Esophagus mucosa (tissue), 1 donor: ENCODE measurements around the gene RHCE. TPM values are rescaled to one million over a fixed set of nuclear protein-coding genes. Genes with fewer than 3 reads are reported as not detected.
A peak's percentile ranks its signal among the peaks of the same experiment; 100 is the strongest.
"Not testable (repeated sequence)": the region's sequence is repeated elsewhere in the genome, so short reads cannot be mapped to it uniquely, and the experiment has no call there.

Experiments
- ATAC-seq: fragments of 200-7000 bp; cut with Tn5 transposase; one replicate; pipeline ENCODE4 v1.9.1; 2020
- total RNA-seq: library from RNA; stranded (reverse); gene quantifications from one replicate; pipeline ENCODE4 v1.2.4, GENCODE V29; 2023
- donor health status: DM: yes; HTN: yes; CAD: no.

RHCE gene
- total RNA-seq, 1 donor from 2014 or later: 0.76 TPM

- no peak for ATAC-seq
Observed at GRCh38 chr1:25432749-25433388, 12.2 kb upstream of the RHCE start.

GRCh38 chr1:25431955-25432719, 11.5 kb upstream of the RHCE start:
- ATAC-seq: no peak

- peak; percentile 17 for ATAC-seq
Observed at GRCh38 chr1:25430967-25431881, 10.6 kb upstream of the RHCE start.

- peak; percentile 92 for ATAC-seq
Observed at GRCh38 chr1:25430073-25430966, 9.7 kb upstream of the RHCE start, which contains the start of gene MACO1. Gene MACO1, plus strand, starts transcription at chr1:25430897. Its CDS starts 202 bp downstream, at chr1:25431099.

- ATAC-seq: no peak
Observed at GRCh38 chr1:25428475-25429166, 8.0 kb upstream of the RHCE start.

GRCh38 chr1:25427696-25428095, 7.1 kb upstream of the RHCE start:
- ATAC-seq: no peak

- peak; percentile 78 for ATAC-seq
Observed at GRCh38 chr1:25425098-25426085, 4.8 kb upstream of the RHCE start.

GRCh38 chr1:25423206-25423605, 2.6 kb upstream of the RHCE start:
- ATAC-seq: peak; percentile 29

- ATAC-seq: not testable (repeated sequence)
Observed at GRCh38 chr1:25419339-25419738, 1.3 kb downstream of the RHCE start.

- ATAC-seq: not testable (repeated sequence)
Observed at GRCh38 chr1:25417280-25417679, 3.3 kb downstream of the RHCE start.

- ATAC-seq: not testable (repeated sequence)
Observed at GRCh38 chr1:25414578-25414977, 6.0 kb downstream of the RHCE start.

GRCh38 chr1:25414157-25414556, 6.5 kb downstream of the RHCE start:
- not testable (repeated sequence) for ATAC-seq

GRCh38 chr1:25412872-25413623, 7.6 kb downstream of the RHCE start:
- not testable (repeated sequence) for ATAC-seq

- ATAC-seq: not testable (repeated sequence)
Observed at GRCh38 chr1:25409641-25410427, 10.8 kb downstream of the RHCE start.

GRCh38 chr1:25405731-25406305, 14.8 kb downstream of the RHCE start:
- ATAC-seq: peak; percentile 33

- peak; percentile 76 for ATAC-seq
Observed at GRCh38 chr1:25402947-25403803, 17.4 kb downstream of the RHCE start.

GRCh38 chr1:25398079-25398478, 22.5 kb downstream of the RHCE start:
- not testable (repeated sequence) for ATAC-seq
